LNCaP clone FGC (cell line): Measurements from ENCODE around the gene FKBP1A.

ENCODE experiments used
- DNase-seq: peaks from one replicate; pipeline ENCODE4 v3.0.0-alpha.2; 2011; ENCODE audit warnings: low read depth
- H3K4me3 ChIP-seq: 2 replicates; pipeline ENCODE4 v1.5.1; 2011; ENCODE audit warnings: mild to moderate bottlenecking, low read depth, low read length, control low read depth
- TF ChIP-seq, protein P1 (sequence below): IDR thresholded peaks from 2 replicates; pipeline ENCODE4 v1.5.1; 2012; ENCODE audit warnings: mild to moderate bottlenecking; ENCODE audit not compliant: control insufficient read depth, insufficient read depth; ENCODE audit errors: extremely low read depth

FKBP1A gene

DNA sequence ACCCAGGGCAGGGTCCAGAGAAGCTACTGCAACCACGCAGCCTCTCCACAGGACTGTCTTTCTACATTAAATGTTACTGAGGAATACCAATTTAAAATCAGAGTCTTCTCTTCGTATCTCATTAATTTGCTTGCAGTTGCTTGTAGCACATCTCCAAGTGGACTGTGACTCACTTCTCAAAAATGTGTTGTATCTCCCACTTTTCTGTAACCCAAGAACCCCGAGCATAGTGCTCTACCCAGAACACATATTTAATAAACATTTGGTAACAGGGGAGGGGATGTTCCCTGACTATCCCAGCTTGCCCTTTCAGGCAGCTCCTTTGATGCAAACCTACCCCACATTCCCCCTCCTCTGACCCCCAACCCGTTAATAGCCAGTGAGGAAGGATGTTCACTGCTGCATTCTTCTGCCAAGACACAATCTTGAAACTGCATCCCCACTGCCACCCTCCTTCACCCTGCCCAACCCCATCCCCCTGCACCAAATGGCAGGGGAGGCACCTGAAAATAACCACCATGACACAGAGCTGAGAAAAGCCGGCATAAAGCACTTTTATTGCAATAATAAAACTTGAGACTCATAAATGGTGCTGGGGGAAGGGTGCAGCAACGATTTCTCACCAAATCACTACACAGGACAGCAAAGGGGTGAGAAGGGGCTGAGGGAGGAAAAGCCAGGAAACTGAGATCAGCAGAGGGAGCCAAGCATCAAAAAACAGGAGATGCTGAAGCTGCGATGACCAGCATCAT, 24.2 kb downstream of the FKBP1A start:
- H3K4me3 ChIP-seq: no peak overlapping the region
- DNase-seq: no peak
- TF ChIP-seq, protein P1, sequence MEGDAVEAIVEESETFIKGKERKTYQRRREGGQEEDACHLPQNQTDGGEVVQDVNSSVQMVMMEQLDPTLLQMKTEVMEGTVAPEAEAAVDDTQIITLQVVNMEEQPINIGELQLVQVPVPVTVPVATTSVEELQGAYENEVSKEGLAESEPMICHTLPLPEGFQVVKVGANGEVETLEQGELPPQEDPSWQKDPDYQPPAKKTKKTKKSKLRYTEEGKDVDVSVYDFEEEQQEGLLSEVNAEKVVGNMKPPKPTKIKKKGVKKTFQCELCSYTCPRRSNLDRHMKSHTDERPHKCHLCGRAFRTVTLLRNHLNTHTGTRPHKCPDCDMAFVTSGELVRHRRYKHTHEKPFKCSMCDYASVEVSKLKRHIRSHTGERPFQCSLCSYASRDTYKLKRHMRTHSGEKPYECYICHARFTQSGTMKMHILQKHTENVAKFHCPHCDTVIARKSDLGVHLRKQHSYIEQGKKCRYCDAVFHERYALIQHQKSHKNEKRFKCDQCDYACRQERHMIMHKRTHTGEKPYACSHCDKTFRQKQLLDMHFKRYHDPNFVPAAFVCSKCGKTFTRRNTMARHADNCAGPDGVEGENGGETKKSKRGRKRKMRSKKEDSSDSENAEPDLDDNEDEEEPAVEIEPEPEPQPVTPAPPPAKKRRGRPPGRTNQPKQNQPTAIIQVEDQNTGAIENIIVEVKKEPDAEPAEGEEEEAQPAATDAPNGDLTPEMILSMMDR: no peak

DNA sequence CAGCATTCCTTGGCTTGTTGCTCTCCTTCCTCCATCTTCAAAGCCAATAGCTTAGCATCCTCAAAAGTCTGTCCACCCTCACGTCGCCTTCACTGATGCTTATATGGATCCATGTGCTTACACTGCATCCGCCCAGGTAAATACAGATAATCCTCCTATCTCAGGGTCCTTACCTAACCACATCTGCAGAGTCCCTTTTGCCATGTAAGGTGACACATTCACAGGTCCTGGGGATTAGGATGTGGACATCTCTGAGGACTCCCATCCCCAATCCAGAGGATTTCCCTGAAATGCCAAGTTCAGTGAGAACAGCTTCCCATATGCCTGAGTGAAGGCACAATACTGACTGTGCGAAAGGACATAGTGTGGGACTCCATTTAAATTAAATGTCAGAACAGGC, 25.4 kb downstream of the FKBP1A start:
- no peak overlapping the region for H3K4me3 ChIP-seq
- TF ChIP-seq, protein P1: no peak
- no peak for DNase-seq

DNA sequence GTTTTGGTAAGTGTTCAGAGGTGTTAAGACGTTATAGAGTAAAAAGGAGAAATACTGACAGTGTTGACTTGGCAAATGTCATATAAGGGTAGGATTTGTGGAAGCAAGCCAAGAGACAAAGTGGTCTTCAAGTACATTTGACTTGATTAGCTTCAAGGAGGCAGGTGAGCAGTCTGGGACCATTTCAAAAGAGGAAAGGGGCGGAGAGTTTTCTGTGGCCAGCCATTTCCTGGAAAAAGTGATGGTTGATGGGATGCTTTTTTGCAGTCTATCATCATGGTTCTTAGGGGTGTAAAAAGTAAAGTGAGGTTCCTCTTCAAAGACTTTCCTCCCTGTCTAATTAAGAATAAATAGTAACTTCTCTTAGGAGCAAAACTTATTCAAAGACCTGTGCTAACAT, 28.7 kb downstream of the FKBP1A start:
- TF ChIP-seq, protein P1: no peak
- DNase-seq: no peak
- no peak overlapping the region for H3K4me3 ChIP-seq

DNA sequence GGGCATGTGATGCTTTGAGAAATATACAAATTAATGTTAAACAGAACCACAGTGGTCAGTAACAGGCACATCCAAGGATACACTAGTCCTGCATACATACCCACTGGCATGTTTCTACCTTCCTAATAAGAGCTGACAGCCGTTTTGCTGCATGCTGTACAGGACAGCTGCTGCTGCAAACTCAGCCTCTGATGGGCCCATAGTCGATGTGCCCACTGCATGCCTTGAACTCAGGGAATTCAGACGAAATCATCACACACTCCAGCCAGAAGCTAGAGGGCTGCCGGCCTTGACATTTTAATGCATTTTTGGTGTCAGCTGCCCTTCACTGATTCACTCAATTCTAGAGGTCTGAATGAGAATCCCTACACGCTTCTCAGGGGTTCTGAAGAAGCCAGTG, 29.3 kb downstream of the FKBP1A start:
- TF ChIP-seq, protein P1: no peak
- DNase-seq: no peak
- no peak overlapping the region for H3K4me3 ChIP-seq

DNA sequence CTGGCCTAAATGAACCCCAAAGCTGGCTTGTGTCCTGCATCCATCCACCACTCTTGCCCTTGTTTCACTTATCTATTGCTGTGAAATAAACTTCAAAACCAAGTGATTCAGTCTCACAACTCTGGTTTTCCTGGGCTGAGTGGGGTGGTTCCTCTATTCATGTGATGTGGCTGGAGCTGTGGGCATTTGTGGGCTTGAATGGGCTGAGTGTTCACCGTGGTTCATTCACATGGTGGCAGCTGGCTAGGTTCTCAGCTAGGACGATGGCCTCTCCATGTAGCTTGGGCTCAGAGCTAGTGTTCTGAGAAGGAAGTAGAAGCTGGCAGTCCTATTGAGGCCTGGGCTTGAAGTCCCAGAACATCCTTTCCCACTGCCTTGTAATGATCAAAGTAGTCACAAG, 30.4 kb downstream of the FKBP1A start:
- TF ChIP-seq, protein P1: no peak
- no peak overlapping the region for H3K4me3 ChIP-seq
- no peak for DNase-seq

DNA sequence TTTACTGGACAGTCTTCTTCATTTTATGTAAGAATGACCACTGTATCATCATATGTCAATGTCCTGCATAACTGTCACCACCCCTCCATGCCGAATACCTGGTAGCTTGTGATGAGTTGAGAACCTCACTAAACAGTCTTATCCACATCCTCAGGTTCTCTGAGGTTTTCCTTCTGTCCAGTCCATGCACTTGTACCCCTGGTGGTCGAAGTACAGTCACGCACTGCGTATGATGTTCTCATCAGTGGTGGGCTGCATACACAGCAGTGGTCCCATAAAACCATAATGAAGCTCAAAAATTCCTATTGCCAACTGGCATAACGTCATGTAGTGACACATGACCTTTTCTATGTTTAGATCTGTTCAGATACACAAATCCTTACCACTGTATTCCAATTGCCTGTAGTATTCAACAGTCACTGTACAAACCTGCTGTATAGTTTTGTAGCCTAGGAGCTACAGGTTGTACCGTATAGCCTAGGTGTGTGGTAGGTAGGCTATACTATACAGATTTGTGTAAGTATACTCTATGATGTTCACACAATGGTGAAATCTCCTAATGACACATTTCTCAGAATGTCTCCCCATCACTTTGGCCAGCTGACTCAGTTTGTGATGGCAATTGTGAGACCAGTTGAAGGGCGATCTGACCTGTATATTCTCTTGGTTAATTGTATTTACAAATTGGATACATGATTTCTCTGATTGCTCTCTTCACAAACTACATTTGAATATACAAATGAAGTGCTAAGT, 32.6 kb downstream of the FKBP1A start:
- no peak overlapping the region for H3K4me3 ChIP-seq
- TF ChIP-seq, protein P1: no peak
- DNase-seq: no peak
